GM18867 (cell line): Measurements from ENCODE around the gene GRIP2.
"Not testable (repeated sequence)": the region's sequence is repeated elsewhere in the genome, so short reads cannot be mapped to it uniquely, and the experiment has no call there.

Experiments
- ATAC-seq: cut with Tn5 transposase; IDR thresholded peaks from one replicate; pipeline ENCODE4 v1.9.1; 2021; ENCODE audit warnings: mild to moderate bottlenecking, moderate library complexity; ENCODE audit not compliant: unreplicated experiment

The GRIP2 gene

DNA sequence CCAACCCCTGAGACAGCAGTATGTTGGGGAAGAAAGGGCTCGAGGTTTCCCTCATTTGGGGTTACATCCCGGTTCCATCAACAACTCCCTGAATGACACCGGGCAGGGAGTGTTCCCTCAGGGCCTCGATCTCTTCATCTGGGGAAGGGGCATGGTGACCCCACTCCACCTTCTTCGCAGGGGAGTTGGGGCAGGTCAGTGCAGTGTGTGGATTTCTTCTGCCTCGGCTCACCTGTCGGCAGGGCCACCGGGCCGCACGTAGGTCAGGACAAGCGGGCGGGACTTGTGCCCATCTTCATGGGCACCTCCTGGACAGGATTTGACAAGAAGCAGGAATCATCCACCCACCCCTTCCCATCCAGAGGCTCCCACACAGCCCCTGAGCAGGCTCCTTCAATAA is 17.4 kb downstream of the GRIP2 start:
- no peak for ATAC-seq

DNA sequence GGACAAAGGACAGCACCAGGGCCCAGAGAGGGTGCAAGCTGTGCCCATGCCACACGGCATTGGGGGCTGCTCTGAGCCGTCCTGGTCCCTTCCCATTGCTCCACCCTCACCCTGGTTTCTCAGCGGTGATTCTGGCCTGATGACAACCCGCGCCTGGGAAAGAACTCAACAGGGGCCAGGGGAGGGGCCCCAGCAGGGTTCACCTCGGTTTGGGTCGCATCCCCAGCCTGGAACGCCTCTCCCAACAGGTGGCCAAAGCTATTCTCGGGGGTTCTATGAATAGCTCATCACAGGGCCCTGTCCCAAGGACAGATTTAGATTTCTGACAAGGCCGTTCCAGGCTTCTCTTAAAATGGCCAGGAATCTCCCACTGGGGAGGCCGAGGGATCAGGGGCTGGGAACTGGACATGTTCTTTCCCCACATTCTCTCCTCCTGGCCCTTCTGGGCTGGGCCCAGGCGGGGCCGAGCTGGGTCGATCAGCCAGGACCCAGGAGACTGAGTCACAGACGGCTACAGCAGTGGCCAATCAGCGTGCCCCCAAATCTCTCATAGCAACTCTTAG is 17.9 kb downstream of the GRIP2 start:
- ATAC-seq: no peak

DNA sequence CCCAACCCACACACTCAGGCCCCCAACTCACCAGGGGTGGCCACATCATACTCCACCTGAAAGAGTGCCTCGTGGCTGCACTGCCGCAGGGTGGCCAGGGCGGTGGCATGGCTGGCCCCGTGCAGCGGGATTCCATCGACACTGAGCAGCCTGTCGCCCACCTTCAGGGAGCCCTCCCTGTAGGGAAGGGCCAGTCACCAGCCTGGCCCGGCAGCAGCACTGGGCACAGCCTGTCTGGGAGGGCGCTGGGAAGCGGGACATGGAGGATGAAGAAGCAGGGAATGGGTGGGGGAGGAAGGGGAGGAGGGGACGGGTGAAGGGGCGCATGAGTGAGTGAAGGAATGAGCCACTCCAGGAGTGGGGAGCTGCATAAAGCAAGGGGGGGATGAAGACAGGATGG is 18.5 kb downstream of the GRIP2 start:
- ATAC-seq: no peak

DNA sequence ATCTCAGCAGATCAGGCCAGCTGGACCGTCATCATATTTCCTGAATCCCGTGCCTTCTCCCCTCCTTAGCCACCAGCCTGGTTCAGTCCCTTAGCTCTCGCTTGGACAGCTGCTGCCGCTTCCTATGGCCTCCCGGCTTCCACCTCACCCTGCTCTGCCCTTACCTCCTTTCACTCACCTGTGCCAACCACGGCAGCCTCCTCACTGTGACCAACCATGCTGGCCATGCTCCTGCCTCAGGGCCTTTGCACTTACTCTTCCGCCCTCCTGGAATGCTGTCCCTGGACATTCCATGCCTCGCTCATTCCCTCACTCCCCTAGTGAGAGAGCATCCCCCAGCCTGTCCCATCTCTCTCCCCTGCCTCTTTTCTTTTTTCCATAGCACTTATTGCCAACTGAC is 19.2 kb downstream of the GRIP2 start:
- no peak for ATAC-seq

DNA sequence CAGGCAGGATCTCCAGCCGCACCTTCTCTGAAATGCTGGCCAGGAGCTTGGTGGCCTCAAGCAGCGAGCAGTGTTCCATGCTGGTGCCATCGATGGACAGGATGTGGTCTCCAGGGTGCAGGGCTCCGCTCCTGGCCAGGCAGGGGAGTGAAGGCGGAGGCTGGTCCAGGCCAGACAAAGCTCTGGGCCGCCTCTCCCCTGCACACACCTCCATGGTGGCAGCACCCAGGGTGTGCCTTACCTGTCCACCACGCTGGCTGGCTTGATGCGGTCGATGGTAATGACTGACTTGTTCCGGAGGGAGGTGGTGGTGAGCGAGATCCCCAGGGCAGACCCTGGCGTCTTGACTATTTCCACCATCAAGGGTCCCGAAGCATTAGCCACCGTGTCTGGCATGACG is 20.0 kb downstream of the GRIP2 start:
- no peak for ATAC-seq

DNA sequence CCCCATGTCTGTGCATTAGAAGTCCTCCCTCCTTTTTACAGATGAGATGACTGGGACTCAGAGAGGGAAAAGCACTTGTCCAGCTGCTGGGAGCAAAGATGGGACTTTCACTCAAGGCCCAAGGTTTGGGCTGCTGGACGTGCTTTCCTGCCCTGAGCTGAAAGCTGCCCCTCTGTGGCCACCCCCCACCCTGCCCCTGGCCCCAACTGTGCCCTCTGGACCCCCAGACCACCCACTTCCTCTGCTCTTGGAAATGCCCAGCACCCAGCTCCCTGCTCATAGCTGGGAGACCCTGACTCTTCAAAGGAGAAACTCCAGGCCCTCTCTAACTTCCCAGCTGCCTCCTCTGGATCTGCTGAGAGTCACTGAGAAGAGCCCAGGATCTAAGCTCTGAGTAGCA is 20.7 kb downstream of the GRIP2 start:
- ATAC-seq: no peak

DNA sequence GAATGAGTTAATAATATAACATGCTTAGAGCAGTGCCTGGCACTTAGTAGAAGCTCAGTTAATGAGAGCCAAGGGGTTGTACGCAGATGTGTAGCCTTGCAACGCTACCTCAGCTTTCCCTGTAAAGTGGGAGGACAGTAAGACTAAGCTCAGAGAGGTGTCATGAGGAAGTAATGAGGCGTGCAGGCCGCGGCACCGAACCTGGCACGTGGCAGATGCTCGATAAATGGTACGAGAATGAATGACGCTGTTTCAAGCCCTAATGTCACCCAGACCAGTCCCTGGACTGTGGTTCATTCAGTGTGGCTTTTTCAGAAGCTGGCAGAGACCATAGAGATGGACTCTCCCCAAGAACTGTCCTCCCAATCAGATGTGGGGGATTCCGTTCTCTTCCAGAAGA is 21.2 kb downstream of the GRIP2 start:
- no peak for ATAC-seq

DNA sequence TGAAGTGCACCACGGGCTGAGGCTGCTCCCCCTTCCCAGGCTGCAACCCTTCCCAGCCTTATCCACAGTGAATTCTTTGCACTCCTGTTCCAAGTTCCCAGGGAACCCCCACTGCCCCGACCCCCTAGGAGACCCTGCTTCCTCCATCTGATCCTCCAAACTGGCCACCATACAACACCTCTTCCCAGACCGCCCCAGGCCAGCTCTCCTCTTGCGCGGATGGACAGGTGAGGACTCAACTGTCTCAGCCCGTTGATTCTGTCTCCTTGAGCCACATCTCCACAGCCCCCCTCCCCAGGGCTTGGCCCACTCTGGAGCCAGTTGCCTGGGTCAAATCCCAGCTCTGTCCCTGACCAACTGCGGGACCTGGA is 21.7 kb downstream of the GRIP2 start:
- ATAC-seq: no peak

DNA sequence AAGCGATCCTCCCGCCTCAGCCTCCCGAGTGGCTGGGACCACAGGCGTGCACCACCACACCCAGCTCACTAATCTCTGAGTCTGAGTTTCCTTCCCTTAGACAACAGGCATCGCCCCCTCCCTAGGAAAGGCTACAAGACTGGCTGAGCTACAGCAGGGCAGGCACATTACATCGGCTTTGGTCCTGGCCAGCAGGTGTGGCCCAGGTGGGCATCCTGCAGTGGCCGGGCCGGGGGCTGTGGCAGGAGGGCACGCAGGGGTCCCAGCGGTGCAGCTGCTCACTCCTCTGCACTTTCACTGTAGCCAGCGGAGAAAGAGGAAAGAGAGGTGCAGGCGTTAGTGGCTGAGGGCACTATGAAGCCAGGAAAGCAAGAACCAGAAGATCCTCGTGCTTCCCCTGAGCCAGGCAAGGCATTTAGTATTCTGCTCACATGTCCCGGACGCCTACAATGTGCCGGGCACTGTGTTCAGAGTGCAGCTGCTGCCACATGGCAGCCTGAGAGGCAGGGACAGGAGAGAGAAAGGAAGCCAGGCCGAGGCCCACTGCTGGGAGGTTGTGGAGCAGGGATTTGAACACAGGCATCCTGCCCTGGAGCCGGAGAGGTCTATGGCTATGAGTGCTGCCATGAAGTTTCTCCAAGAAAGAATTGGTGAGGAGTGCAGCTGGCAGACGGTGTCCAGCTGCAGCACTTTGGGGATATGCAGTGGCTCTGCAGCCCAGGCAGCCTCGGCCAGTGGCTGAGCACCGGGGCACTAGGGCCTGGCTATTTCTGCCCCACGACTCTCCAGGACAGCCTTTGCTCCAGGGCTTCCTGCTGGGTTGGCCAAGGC is 22.3 kb downstream of the GRIP2 start:
- no peak for ATAC-seq

DNA sequence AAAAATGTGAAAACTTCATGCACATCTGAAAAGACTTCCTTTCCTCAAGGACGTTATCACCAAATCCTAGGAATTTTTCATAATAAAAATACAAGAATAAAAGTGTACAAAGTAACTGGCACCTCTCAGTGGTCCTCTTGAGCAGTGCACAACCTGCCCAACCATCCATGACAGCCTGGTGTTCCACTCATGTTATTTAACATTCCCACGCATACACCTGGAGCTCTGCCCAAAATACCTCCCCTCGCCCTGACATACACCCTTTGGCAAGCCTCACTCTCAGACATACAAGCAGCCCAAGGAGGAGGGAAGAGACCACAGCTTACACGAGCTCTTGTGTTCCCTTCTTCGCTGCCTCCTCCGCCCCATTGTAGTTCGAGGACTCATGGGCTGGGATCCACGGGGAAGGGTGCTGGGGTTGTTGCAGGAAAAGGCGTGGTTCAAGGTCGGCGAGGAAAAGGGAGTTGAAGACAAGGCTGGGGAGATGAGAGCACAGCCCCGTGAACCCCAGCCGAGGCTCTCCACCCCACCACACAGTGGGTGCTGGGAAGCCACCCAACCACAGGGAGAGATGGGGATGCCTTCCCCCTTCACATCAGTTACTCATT is 23.3 kb downstream of the GRIP2 start:
- ATAC-seq: no peak

DNA sequence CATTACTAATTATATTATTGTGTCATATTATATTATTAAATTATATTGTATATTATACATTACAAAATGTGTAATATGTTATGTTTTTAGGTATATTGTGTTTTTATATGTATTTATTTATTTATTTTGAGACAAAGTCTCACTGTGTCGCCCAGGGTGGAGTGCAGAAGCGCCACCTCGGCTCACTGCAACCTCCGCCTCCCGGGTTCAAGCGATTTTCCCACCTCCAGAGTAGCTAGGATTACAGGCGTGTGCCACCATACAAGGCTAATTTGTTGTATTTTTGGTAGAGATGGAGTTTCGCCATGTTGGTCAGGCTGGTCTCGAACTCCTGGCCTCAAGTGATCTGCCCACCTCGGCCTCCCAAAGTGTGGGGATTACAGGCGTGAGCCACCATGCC is 24.6 kb downstream of the GRIP2 start:
- ATAC-seq: not testable (repeated sequence)

DNA sequence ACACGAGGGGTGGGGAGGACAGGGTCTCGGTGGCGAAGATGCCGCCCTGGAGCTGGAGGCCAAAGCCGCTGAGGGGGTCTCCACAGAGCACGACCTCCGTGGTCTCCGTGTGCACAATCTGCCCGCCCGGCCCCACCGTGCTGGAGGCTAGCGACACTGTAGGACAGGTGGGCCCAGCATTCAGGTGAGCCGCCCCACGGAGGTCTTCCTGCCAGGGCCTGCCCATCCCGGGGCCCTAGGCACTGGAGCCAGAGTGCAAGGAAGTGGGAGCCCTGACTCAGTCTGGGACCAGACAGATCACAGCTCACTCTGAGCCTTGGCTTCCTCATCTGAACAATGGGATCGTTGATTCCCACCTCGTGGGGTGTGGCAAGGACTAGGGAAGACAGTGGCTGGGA is 25.8 kb downstream of the GRIP2 start:
- ATAC-seq: no peak

DNA sequence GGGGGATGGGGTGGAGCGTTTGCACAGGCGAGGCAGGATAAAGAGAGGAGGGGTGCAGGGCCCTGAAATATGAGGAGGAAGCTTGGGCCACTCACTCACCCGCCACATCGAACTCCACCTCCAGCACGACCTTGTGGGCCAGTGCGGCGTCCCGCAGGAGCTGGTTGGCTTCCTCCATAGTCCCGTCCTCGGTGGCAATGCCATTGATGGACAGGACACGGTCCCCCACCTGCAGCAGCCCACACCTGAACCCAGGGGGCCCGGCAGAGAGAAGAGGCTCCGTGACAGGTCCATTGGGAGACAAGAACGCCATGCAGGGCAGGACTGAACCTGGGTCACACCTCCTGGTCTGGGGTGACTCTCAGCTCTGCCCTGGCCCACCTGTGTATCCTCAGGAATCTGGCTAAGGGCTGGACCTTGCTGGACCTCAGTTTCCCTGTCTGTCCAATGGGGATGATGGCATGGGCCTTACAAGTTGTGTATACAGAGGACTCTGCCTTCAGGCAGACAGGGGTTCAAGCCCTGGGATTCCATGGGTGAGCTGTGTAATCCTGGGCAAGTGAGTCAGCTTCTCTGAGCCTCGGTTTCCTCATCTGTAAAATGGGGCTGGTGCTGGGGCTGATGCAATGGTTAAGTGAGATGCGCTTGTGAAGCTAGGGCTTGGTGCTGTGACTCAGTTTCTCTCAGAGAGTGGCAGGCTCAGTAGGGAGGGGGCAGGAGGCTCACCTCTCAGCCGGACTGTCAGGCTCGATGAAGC is 26.4 kb downstream of the GRIP2 start:
- no peak for ATAC-seq

DNA sequence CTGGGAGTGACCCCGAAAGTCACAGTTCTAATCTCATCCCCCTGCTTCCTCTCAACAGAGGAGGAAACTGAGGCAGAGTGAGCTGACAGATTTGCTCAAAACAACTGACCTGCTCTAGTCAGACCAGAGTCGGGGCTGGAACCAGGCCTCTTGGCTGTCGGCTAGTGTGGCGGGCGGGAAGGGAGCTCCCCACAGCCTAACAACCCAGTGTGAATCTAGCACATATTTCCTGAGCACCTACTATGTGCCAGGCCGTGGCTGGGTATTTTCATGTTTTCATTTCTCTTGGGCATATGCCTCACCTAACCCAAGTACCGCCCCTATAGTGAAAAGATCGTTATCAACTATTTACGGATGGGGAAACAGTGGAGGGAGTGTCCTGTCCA is 27.2 kb downstream of the GRIP2 start:
- no peak for ATAC-seq

DNA sequence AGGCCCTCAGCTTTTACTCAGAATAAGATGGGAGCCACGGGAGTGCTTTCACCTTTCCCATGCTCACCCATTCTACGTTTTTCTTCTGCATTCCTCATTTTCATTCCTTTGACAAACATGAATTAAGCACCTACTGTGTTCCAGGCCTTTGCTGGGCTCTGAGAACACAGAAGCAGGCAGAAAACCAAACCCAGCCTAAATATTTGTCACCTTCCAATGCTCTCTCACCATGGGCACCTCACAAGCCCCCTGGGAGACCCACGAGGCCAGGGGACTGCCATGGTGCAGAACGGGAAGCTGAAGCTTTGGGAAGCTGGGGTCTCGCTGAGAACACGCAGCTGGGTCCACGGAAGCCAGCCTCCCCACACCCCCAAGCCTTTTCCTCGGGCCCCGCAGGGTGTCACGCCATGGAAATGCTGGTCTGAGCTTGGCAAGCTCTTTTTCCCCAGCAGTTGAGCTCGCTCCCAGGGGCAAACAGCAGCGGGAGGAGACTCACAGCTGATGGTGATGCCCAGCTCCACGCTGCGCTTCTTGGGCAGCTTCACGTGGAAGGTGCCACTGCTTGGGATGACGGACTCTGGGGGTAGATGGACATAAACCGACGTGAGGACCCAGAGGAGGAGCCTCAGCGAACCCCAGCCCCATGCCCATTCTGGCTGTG is 27.7 kb downstream of the GRIP2 start:
- no peak for ATAC-seq

DNA sequence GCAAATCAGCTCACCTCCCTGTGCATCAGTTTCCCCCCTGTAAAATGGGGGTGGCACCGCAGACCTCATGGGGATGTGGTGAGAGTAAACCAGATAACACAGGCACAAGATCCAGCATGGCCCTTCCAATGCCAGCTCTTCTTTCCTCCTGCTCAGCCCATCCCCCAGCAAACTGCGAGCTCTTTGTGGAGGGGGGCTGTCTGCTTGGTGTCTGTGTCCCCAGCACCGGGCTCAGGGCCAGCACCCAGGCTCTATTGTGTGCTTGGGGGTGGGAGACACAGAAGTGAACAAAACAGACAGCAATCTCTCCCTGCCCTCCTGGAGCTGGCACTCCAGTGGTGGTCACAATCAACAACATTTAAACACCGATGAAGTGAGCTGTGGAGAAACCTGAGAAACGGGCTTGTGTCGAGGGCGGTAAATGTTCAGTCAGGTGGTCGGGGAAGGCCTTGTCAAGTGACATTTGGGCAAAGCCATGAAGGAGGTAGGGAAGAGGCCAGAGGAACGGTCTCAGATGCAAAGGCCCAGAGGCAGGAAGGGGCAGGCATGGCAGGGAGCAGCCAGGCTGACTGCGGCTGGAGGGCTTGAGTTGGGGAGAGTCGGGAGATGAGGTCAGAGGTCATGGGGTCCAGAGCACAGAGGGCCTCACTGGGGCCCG is 28.4 kb downstream of the GRIP2 start:
- no peak for ATAC-seq

DNA sequence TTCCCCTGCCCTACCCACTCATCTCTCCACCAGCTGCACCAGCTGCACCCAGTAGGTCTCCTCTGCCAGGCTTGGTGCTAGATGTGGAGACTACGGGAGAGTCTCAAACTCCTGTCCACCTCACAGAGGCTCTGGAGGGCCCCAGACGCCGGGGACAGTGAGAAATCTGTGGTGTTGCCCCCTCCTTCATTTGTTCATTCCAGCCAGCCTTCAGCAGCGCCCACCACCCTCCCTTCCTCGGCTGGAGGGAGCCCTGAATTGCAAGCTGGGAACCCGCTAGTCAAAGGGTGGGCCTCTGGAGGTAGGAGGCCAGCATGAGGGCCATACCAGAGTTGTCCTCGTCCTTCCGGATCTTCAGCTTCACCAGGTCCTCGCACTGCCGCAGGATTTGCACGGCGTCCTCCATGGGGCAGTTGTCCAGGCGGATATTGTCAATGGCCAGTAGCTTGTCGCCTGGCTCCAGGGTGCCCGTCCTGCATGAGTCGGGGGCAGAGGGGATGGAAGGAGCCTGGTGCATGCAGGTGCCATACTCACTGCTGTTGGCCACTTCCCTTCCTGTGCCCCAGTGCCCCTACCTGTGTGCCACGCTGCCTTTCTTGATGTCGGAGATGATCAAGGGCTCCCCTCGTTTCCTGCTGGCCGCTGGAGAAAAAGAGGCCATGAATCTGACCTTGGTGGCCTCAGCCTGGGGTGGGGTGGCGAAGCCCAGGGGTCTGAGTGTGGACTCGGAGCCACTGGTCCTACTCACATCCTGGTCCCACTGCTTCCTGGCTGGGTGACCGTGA is 29.1 kb downstream of the GRIP2 start:
- no peak for ATAC-seq

DNA sequence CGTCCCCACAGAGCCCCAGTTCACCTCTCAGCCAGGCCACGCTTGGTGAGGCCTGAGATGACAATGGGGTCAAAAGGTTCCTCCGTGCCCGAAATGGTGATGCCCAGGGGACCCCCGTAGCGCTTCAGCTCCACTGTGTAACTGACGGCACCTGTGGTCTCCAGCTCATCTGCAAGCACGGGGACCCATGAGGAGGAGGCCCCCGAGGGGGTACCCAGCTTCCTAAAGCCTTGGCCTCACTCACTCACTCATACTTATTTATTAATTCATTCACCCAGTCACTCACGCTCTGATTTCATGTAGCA is 30.4 kb downstream of the GRIP2 start:
- no peak for ATAC-seq

DNA sequence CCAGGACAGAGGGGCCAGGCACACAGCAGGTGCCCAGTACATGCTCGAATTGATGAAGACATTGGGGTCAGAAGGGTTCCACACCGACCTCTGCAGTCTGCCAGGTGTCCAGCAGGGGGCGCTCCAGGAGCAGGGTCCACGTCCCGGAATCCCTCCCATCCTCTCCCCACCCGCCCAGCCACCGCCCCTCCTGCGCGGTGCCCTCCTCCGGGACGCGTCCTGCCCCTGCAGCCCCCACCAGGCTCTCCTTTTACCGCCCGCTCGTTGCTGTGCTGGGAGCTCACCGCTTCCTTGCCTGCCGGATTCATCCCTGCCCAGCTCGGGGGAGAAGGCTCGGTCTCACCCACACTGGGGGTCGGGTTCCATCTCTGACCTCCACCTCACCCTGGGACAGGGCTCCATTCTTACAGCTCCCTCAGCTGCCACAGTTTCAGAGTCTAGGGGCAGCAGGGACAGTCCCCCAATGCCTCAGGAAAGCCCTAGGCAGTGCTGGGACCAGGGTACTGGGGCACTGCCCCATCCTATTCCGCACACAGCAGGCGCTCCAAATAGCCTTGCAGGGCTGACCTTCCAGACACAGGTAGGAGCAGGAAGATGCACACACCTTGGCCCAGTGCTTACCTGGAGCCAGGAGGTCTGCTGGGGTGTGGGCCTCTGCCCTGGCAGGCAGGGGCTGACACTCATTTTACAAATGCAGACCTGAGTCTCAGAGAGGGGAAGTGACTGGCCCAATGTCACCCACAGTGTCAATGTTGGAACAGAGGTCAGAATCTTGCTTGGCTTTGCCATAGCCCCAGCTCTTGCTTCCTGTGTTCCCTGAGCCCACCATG is 31.0 kb downstream of the GRIP2 start:
- no peak for ATAC-seq
